Hepatocyte (in vitro differentiated cells): ENCODE data around the gene RASSF3.

Experiments used
- CTCF ChIP-seq: fragments of 200-600 bp; sonication (generic); IDR thresholded peaks from 2 replicates; pipeline ENCODE4 v1.5.1; 2016; ENCODE audit warnings: antibody characterized with exemption, mild to moderate bottlenecking; ENCODE audit not compliant: poor library complexity
- EZH2 ChIP-seq: fragments of 200-600 bp; sonication (generic); IDR thresholded peaks from 2 replicates; pipeline ENCODE4 v1.6.1; 2016; ENCODE audit warnings: antibody characterized with exemption, mild to moderate bottlenecking, borderline replicate concordance
- EZH2phosphoT487 ChIP-seq: fragments of 200-600 bp; sonication (generic); IDR thresholded peaks from one replicate; pipeline ENCODE4 v1.6.1; 2018; ENCODE audit warnings: antibody characterized with exemption, mild to moderate bottlenecking, low read depth, moderate library complexity; ENCODE audit not compliant: unreplicated experiment, severe bottlenecking

- TF ChIP-seq CTCF (no peak), EZH2phosphoT487 (no peak), EZH2 (no peak)
Observed at GRCh38 chr12:64610660-64611340, 505 bp downstream of the RASSF3 start.
